CD4-positive, alpha-beta memory T cell (primary cell): ENCODE measurements around the gene GAB2. TPM values are rescaled to one million over a fixed set of nuclear protein-coding genes. Genes with fewer than 3 reads are reported as not detected.
A peak's percentile ranks its signal among the peaks of the same experiment; 100 is the strongest.
"Not testable (repeated sequence)": the region's sequence is repeated elsewhere in the genome, so short reads cannot be mapped to it uniquely, and the experiment has no call there.

ENCODE experiments used
- CTCF ChIA-PET: fragments of 350-600 bp; sonication (Branson Sonifier 250); formaldehyde crosslinking; loops from one replicate; lab custom pipeline; 2021; ENCODE audit warnings: inconsistent platforms; ENCODE audit not compliant: partially characterized antibody; lab: Charles Lee
- POLR2A ChIA-PET: fragments of 350-600 bp; sonication (Branson Sonifier 250); formaldehyde crosslinking; loops from one replicate; lab custom pipeline; 2021; ENCODE audit not compliant: partially characterized antibody; lab: Charles Lee
- DNase-seq, 5 donors: peaks; one replicate each; pipeline versions ENCODE4 v3.0.0 to v3.0.0-alpha.2; 2020 to 2022; ENCODE audit warnings: mixed read lengths in 1 of 5
- H3K27ac ChIP-seq: one replicate; pipeline ENCODE4 v1.7.0; 2013; ENCODE audit warnings: low read depth, low read length
- H3K27me3 ChIP-seq: 2 replicates; pipeline ENCODE4 v1.7.0; 2013; ENCODE audit warnings: mild to moderate bottlenecking, low read length, moderate library complexity; ENCODE audit not compliant: insufficient read depth
- H3K36me3 ChIP-seq: 2 replicates; pipeline ENCODE4 v1.7.0; 2013; ENCODE audit warnings: mild to moderate bottlenecking, low read length, moderate library complexity; ENCODE audit not compliant: insufficient read depth
- H3K4me1 ChIP-seq: 2 replicates; pipeline ENCODE4 v1.7.0; 2013; ENCODE audit warnings: mild to moderate bottlenecking, low read length, moderate library complexity; ENCODE audit not compliant: insufficient read depth
- H3K4me3 ChIP-seq, 2 donors: one replicate each; pipeline ENCODE4 v1.7.0; 2013; ENCODE audit warnings: low read length in 2 of 2, mild to moderate bottlenecking in 1 of 2
- H3K9me3 ChIP-seq, 2 donors: one replicate each; pipeline ENCODE4 v1.7.0; 2013; ENCODE audit warnings: low read length in 2 of 2, control low read depth in 1 of 2; ENCODE audit not compliant: control insufficient read depth in 1 of 2
- H3K27ac Mint-ChIP-seq, 7 donors: one replicate each; pipeline ENCODE4 v1.8.0; 2020 to 2021; ENCODE audit warnings: mixed read lengths in 7 of 7, mild to moderate bottlenecking in 6 of 7, inconsistent platforms in 3 of 7, moderate library complexity in 3 of 7
- H3K27me3 Mint-ChIP-seq, 2 donors: one replicate each; pipeline ENCODE4 v1.8.0; 2020 to 2021; ENCODE audit warnings: mixed read lengths in 2 of 2
- H3K36me3 Mint-ChIP-seq, 2 donors: one replicate each; pipeline ENCODE4 v1.8.0; 2020 to 2021; ENCODE audit warnings: mixed read lengths in 2 of 2, inconsistent platforms in 1 of 2, mild to moderate bottlenecking in 1 of 2
- H3K4me1 Mint-ChIP-seq, 4 donors: one replicate each; pipeline ENCODE4 v1.8.0; 2020 to 2021; ENCODE audit warnings: mixed read lengths in 4 of 4, mild to moderate bottlenecking in 1 of 4
- H3K4me3 Mint-ChIP-seq, 8 donors: one replicate each; pipeline ENCODE4 v1.8.0; 2020 to 2021; ENCODE audit warnings: mixed read lengths in 8 of 8, mild to moderate bottlenecking in 7 of 8, moderate library complexity in 6 of 8, inconsistent platforms in 3 of 8
- H3K9me3 Mint-ChIP-seq, 8 donors: one replicate each; pipeline ENCODE4 v1.8.0; 2020 to 2021; ENCODE audit warnings: mixed read lengths in 8 of 8, mild to moderate bottlenecking in 5 of 8, inconsistent platforms in 3 of 8, moderate library complexity in 1 of 8
- intact Hi-C: fragments of 100-400 bp; cut with micrococcal nuclease; formaldehyde crosslinking; loops from one replicate; pipeline ENCODE4 v1.15.1; 2023
- polyA plus RNA-seq, 2 donors: library from polyadenylated mRNA; unstranded; fragments of 300-500 nt; fragmentation: Illumina TruSeq; gene quantifications; one replicate each; pipeline ENCODE4 v1.2.3, GENCODE V29; 2021
- total RNA-seq, 2 experiments: library from RNA; stranded (reverse); gene quantifications; one replicate each; pipeline ENCODE4 v1.2.3, GENCODE V29; 2021

GAB2 gene
- total and polyA plus RNA-seq, 4 experiments from 2014 or later = 0.05 to 6.7 (median 3.1) TPM

DNA sequence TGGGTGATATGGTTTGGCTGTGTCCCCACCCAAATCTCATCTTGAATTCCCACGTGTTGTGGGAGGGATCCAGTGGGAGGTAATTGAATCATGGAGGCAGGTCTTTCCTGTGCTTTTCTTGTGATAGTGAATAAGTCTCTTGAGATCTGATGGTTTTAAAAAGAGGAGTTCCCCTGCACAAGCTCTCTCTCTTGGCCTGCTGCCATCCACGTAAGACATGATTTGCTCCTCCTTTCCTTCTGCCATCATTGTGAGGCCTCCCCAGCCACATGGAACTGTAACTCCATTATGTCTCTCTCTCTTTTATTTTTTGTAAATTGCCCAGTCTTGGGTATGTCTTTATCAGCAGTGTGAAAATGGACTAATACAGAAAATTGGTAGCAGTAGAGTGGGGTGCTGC is 145.8 kb downstream of the GAB2 start:
- H3K36me3 ChIP-seq, H3K4me1 ChIP-seq, H3K27ac ChIP-seq, POLR2A ChIA-PET, H3K27me3 Mint-ChIP-seq, H3K4me3 ChIP-seq, DNase-seq, H3K27me3 ChIP-seq, intact Hi-C loops, H3K4me1 Mint-ChIP-seq, H3K4me3 Mint-ChIP-seq, H3K9me3 ChIP-seq, CTCF ChIA-PET, H3K27ac Mint-ChIP-seq: not testable (repeated sequence)
- Mint-ChIP-seq H3K9me3 (peaks cover 0 to 28% (median 21%) of the 10 kb centered on the region in 8 donors), H3K36me3 (peaks cover 7 to 27% of the 10 kb centered on the region in 2 donors)

DNA sequence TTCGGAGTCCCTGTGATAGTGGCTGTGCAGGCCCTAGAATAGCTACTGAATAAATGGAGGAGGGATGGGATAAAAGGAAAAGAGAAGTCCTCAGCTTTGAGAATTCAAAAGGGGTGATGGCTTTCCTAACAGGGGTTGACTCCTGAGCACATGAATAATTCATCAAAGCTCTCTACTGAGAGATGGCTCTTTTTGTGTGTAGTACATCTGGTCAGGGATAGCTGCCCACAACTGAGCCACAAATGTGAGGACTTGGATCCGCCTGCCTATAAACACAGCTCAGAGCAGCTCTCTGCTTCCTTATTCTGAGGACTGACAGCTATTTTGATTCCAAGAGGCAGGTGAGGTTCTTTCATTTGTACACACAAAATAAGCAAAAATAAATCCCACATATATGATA is 146.6 kb downstream of the GAB2 start:
- peaks cover 7 to 27% of the 10 kb centered on the region in 2 donors for H3K36me3 Mint-ChIP-seq
- peaks cover 0 to 28% (median 21%) of the 10 kb centered on the region in 8 donors for H3K9me3 Mint-ChIP-seq
- H3K27me3 ChIP-seq = no peaks in the 10 kb centered on the region
- intact Hi-C loops = no loop called here
- peaks cover 0 to 4% (median 0%) of the 10 kb centered on the region in 4 donors for H3K4me1 Mint-ChIP-seq
- POLR2A ChIA-PET = no interaction called here
- H3K27ac ChIP-seq = no peak overlapping the region
- no peak overlapping the region for H3K27ac Mint-ChIP-seq
- H3K4me3 Mint-ChIP-seq = no peak overlapping the region
- no peak for DNase-seq
- H3K4me1 ChIP-seq = no peaks in the 10 kb centered on the region
- no peaks in the 10 kb centered on the region for H3K9me3 ChIP-seq
- no peaks in the 10 kb centered on the region for H3K27me3 Mint-ChIP-seq
- no peak overlapping the region for H3K4me3 ChIP-seq
- no peaks in the 10 kb centered on the region for H3K36me3 ChIP-seq
- CTCF ChIA-PET = no interaction called here

DNA sequence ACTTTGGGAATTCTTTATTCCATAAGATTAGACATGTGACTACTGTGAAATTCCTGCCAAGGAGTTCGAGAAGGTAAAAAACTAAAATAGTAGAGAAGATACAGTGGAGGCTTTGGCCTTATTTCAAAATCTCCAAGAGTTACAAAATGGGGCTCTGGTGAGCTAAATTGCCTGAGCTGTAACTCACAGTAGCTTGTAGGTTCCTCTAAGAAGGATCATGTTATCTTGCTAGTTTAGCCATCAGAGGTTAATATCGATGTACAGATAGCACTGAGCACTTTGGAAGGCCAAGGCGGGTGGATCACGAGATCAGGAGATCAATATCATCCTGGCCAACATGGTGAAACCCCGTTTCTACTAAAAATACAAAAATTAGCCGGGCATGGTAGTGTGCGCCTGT is 147.8 kb downstream of the GAB2 start:
- DNase-seq = no peak
- no peak overlapping the region for H3K4me3 ChIP-seq
- ChIA-PET POLR2A (no interaction called here), CTCF (interaction anchor here (1.0 kb wide), 1 partner anchor 295 kb away, joined by 3 read pairs; no protein-coding TSS in a partner anchor)
- H3K4me3 Mint-ChIP-seq = no peak overlapping the region
- no peak overlapping the region for H3K27ac Mint-ChIP-seq
- peaks cover 5 to 27% of the 10 kb centered on the region in 2 donors for H3K36me3 Mint-ChIP-seq
- peaks cover 0 to 4% (median 0%) of the 10 kb centered on the region in 4 donors for H3K4me1 Mint-ChIP-seq
- H3K27ac ChIP-seq = no peak overlapping the region
- no peaks in the 10 kb centered on the region for H3K9me3 ChIP-seq
- no peaks in the 10 kb centered on the region for H3K27me3 ChIP-seq
- intact Hi-C loops = no loop called here
- peaks cover 0 to 28% (median 21%) of the 10 kb centered on the region in 8 donors for H3K9me3 Mint-ChIP-seq
- no peaks in the 10 kb centered on the region for H3K4me1 ChIP-seq
- no peaks in the 10 kb centered on the region for H3K36me3 ChIP-seq
- no peaks in the 10 kb centered on the region for H3K27me3 Mint-ChIP-seq

DNA sequence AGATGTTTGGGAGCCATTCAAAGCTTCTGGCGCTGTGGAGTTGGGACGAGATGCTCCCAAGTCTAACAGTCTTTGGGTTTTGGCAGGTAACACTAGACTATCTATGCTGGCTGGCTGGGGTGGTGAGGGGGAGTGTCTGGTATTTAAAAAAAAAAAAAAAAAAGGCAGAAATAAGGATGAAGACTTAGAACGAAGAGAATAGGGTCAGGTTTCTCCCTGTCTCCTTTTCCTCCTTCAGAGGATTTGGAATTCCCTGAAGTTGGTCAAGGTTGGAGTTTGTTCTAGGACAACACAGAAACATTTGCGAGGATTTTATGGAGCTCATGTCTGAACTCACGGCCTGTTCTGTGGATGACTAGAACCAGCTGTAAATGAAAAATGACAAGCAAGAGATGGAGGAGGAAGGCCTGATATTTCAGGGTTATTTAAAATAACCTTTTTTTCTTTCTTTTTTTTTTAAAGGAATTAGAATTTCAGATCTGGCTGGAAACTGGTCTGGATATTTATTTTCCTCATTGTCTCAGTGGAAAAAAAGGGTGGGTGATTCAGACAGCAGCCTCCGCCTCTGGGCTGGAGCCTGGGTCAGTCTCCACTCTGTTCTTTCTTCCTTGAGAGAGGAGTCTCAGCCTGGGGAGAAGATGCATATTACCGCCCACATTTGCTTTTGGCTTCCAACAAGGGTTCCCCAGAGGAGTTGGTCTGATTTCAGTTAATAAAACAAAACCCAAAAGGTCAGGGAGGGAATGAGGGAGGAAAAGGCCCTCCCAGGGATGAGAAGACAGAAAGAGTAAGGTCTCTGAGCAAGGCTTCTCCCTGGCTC is 148.8 kb downstream of the GAB2 start:
- ChIA-PET CTCF (interaction anchor here (1.0 kb wide), 1 partner anchor 296 kb away, joined by 3 read pairs; no protein-coding TSS in a partner anchor), POLR2A (no interaction called here)
- H3K36me3 ChIP-seq = no peaks in the 10 kb centered on the region
- H3K4me1 ChIP-seq = no peaks in the 10 kb centered on the region
- no peak overlapping the region for H3K4me3 ChIP-seq
- Mint-ChIP-seq H3K27ac (no peak overlapping the region), H3K4me3 (no peak overlapping the region), H3K27me3 (no peaks in the 10 kb centered on the region), H3K4me1 (peaks cover 0 to 4% (median 0%) of the 10 kb centered on the region in 4 donors), H3K9me3 (peaks cover 0 to 27% (median 20%) of the 10 kb centered on the region in 8 donors), H3K36me3 (peaks cover 4 to 21% of the 10 kb centered on the region in 2 donors)
- H3K9me3 ChIP-seq = no peaks in the 10 kb centered on the region
- DNase-seq = no peak
- no peak overlapping the region for H3K27ac ChIP-seq
- intact Hi-C loops = no loop called here
- H3K27me3 ChIP-seq = no peaks in the 10 kb centered on the region

DNA sequence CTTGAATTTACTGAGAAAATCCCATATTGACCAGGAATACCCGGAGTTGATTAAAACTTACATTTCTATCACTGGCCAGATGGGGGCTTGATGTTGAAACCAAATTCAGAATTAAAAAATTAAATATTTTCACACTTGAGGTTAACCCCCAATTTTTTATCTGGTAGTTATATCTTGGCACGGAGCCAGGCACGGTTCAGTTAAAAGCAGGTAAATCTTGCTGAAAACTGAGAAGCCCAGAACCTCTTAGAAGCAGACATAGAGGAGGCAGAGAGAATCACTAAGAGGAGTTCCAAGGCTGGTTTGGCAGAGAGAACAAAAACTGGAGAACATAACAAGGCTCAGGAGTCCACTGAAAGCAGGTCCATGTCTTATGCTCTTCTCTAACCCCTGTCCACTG is 151.2 kb downstream of the GAB2 start:
- Mint-ChIP-seq H3K27ac (peak overlapping the region in 1 of 7 donors; percentile 58), H3K4me3 (no peak overlapping the region), H3K36me3 (no peaks in the 10 kb centered on the region), H3K27me3 (no peaks in the 10 kb centered on the region), H3K9me3 (peaks cover 0 to 3% (median 0%) of the 10 kb centered on the region in 8 donors), H3K4me1 (peaks cover 0 to 4% (median 0%) of the 10 kb centered on the region in 4 donors)
- intact Hi-C loops = no loop called here
- POLR2A ChIA-PET = no interaction called here
- Histone ChIP-seq H3K36me3 (no peaks in the 10 kb centered on the region), H3K27me3 (no peaks in the 10 kb centered on the region), H3K4me1 (no peaks in the 10 kb centered on the region), H3K9me3 (no peaks in the 10 kb centered on the region), H3K27ac (no peak overlapping the region), H3K4me3 (no peak overlapping the region)
- no peak for DNase-seq
- CTCF ChIA-PET = no interaction called here

DNA sequence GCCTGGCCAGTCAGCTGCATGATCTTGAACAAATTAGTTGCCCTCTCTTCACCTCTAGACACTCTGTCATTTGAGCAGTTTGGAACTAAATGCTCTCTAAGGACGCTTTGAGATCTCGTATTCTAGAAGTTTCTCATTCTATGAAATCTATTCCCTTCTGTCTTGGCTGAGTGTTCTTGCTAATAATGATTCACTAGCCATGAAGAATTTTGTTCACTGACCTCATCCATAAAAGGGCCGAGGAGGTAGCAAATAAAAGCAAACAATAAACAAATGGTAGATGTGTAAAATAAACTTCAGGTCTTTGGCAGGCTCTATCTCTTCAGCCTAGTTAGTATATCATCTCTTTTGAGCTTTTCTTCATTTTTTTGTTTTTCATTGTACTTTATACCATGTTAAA is 152.3 kb downstream of the GAB2 start:
- Mint-ChIP-seq H3K4me1 (peaks cover 0 to 4% (median 0%) of the 10 kb centered on the region in 4 donors), H3K27me3 (no peaks in the 10 kb centered on the region), H3K9me3 (no peaks in the 10 kb centered on the region), H3K36me3 (no peaks in the 10 kb centered on the region), H3K27ac (no peak overlapping the region), H3K4me3 (no peak overlapping the region)
- H3K27me3 ChIP-seq = no peaks in the 10 kb centered on the region
- ChIA-PET POLR2A (no interaction called here), CTCF (no interaction called here)
- H3K27ac ChIP-seq = no peak overlapping the region
- no peaks in the 10 kb centered on the region for H3K4me1 ChIP-seq
- no peak for DNase-seq
- no peaks in the 10 kb centered on the region for H3K9me3 ChIP-seq
- H3K36me3 ChIP-seq = no peaks in the 10 kb centered on the region
- no peak overlapping the region for H3K4me3 ChIP-seq
- intact Hi-C loops = no loop called here

DNA sequence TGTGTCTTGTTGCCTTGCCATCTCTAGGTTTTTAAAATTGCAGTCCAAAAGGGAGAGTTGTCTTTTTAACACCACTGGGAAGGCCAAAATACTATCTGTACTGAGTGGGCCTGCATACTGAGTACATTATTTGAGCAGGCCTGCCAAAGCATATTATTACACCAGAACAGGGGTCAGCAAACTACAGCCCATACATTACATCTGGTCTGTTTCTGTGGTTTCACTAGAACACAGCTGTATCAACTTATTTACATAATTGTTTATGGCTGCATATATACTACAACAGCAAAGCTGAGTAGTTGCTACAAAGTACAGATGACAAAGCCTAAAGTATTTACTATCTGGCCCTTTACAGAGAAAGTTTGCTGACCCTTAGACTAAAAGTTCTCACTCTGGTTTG is 154.9 kb downstream of the GAB2 start:
- no peaks in the 10 kb centered on the region for H3K36me3 ChIP-seq
- no peaks in the 10 kb centered on the region for H3K27me3 ChIP-seq
- H3K4me1 ChIP-seq = no peaks in the 10 kb centered on the region
- Mint-ChIP-seq H3K27ac (no peak overlapping the region), H3K27me3 (no peaks in the 10 kb centered on the region), H3K4me3 (no peak overlapping the region), H3K36me3 (no peaks in the 10 kb centered on the region), H3K9me3 (no peaks in the 10 kb centered on the region), H3K4me1 (peaks cover 0 to 4% (median 0%) of the 10 kb centered on the region in 4 donors)
- ChIA-PET POLR2A (no interaction called here), CTCF (interaction anchor here (1.7 kb wide), 1 partner anchor 302 kb away, joined by 3 read pairs; no protein-coding TSS in a partner anchor)
- intact Hi-C loops = no loop called here
- no peak overlapping the region for H3K4me3 ChIP-seq
- no peak for DNase-seq
- H3K9me3 ChIP-seq = no peaks in the 10 kb centered on the region
- H3K27ac ChIP-seq = no peak overlapping the region
